HG02571 (cell line): ENCODE measurements around the gene GDPD5.

Source experiments
- ATAC-seq: cut with Tn5 transposase; IDR thresholded peaks from one replicate; pipeline ENCODE4 v1.9.1; 2021; ENCODE audit warnings: mild to moderate bottlenecking, moderate library complexity; ENCODE audit not compliant: unreplicated experiment

The GDPD5 gene

GRCh38 chr11:75495749-75496304, 29.9 kb downstream of the GDPD5 start:
- ATAC-seq: no peak

- ATAC-seq: no peak
Observed at GRCh38 chr11:75493626-75494025, 32.1 kb downstream of the GDPD5 start.

- no peak for ATAC-seq
Observed at GRCh38 chr11:75492181-75492820, 33.4 kb downstream of the GDPD5 start.

- ATAC-seq: no peak
Observed at GRCh38 chr11:75491465-75491864, 34.3 kb downstream of the GDPD5 start.

- no peak for ATAC-seq
Observed at GRCh38 chr11:75490221-75491181, 35.2 kb downstream of the GDPD5 start.

DNA sequence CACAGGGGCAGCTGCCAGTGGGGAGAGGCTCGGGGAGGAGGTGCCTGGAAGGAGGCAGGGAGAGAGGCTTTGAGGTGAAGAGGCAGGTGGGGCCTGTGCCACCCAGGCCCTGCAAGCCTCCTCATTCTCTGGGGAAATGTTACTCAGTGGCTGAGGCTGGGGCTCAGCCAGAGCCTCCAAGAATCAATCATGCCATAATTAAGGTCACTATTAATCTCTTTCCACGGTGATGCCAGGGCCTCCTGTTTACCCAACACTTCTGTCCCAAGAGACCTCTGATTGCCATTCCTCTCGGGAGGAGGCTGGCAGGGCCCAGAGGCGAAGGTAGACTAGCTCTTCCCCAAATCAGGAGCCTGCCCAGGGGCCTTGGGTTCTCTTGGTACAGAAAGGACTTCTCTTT, 38.4 kb downstream of the GDPD5 start:
- ATAC-seq: no peak

DNA sequence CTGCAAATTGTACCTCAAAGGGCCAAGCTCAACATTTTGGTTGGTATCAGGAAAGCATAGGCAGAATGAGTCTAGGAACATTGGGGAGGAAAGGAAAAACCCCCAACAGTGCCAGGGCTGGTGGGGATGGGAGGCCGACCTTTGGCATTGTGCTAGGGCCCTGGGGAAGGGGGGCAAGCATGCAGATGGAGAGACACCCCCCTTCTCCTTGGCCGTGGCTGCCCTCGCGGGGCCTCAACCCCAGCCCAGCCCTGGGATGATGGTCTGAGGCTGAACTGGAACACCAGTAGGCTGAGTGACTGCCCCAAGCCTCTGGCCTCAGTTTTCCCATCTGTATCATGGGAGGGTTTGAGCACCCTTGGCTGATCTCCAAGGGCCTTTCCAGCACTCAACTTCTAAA, 40.0 kb downstream of the GDPD5 start:
- ATAC-seq: no peak

GRCh38 chr11:75482931-75483469, 42.7 kb downstream of the GDPD5 start:
- no peak for ATAC-seq

- ATAC-seq: no peak
Observed at GRCh38 chr11:75481922-75482606, 43.7 kb downstream of the GDPD5 start.

DNA sequence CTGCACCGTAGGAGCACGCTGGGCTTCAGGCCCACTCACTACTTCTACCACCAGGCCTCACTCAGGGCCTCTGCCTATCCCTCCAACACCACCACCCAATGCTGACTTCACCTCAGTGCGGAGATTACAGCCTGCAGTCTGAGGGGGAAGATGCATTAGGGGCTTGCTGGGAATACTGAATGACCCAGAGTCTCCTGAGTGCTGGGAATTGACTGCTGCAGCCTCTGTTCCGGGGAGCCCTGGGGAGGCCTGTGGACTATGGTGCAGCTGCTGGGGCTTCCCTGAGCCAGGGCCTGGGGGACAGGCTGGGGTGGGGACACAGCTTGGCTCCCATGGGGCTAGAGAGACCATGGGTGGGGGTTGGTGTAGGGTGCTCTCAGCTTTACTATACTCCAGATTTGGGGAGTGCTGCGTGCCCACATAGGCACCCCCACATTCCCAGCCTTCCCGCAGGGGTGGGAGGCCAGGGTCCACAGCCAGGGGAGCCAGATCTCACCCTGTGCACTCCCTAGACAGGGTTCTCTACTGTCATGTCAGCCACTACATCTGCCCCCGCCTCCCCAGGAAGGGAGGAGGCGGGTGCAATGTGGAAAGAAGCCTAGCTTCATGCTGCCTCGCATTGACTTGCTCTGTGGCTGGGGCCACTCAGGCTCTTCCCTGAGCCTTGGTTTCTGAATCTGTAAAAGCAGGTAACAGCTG, 44.4 kb downstream of the GDPD5 start:
- no peak for ATAC-seq

- no peak for ATAC-seq
Observed at GRCh38 chr11:75480185-75481175, 45.3 kb downstream of the GDPD5 start.

- ATAC-seq: no peak
Observed at GRCh38 chr11:75479597-75480145, 46.1 kb downstream of the GDPD5 start.

DNA sequence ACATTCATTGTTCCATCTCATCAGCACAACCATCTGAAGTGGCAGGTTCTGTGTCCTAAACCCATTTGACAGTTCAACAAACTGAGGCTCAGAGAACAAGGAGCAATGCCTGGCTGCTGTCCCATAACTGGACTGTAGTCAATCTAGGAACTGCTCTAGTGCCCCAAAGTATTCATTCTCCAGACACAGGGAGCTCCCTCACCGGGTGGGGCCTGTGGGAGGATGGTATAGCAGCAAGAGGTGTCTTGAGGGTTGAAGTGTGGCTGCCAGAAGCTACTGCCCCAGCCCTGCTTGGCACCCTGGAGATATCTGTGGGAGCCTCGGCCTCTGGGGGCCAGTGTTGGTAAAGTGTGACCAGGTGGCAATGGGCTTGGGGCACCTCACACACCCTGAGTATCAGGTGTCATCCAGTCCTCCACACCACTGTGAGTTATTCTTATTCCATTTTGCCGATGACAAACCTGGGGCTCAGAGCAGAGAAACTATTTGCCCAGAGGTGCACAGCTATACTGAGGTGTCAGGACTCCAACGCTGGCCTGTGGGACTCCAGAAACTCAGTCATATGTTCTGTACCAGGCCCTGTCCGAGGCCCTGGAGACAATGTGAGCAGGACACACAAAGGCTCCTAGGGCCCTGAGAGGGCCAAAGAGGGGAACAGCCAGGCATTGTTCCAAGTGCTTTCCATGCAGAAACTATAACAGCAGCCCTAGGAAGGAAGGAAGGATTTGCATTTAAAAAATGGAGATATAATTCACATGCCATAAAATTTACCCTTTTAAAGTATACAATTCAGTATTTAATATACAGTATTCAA, 46.8 kb downstream of the GDPD5 start:
- ATAC-seq: no peak

- no peak for ATAC-seq
Observed at GRCh38 chr11:75477614-75477935, 48.2 kb downstream of the GDPD5 start.

DNA sequence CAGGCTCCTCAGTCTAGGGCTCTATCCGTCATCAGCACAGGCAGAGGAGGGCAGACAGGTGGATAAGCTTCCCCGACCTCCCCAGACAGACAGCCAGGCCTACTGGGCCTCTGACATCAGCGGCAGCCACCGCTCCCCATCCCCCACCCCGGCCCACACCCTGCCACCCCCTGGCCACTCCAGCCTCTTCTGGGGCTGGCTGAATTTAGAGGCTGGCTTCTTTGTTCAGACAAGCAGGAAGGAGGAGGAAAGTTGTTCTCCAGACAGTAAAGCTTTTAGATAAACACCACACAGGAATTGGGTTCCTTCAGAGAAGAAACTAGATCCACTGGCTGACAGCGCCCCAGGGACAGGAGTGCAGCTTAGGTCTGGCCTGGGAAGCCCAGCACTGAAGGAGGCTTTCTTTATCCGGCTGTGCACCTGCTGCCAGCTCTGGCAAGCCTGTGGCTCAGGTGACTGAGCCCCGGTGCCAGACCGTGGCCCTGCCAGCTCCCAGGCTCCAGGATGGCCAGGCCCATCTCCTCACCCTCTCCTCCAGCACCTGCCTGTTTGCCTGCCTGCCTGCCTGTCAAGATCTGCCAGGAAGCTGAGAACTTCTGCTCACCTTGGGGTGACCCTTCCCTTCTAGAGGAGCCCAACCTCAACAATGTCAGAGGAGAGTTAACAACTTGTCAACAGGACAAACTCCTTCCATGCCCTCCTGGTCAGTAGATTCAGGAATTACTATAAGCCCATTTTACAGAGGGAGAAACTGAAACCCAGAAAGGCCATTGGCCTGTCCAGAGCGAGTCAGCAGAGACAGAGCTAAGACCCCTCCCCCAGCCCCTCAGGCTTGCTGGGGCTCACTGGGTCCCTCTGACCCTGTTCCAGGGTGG, 48.8 kb downstream of the GDPD5 start:
- ATAC-seq: no peak

DNA sequence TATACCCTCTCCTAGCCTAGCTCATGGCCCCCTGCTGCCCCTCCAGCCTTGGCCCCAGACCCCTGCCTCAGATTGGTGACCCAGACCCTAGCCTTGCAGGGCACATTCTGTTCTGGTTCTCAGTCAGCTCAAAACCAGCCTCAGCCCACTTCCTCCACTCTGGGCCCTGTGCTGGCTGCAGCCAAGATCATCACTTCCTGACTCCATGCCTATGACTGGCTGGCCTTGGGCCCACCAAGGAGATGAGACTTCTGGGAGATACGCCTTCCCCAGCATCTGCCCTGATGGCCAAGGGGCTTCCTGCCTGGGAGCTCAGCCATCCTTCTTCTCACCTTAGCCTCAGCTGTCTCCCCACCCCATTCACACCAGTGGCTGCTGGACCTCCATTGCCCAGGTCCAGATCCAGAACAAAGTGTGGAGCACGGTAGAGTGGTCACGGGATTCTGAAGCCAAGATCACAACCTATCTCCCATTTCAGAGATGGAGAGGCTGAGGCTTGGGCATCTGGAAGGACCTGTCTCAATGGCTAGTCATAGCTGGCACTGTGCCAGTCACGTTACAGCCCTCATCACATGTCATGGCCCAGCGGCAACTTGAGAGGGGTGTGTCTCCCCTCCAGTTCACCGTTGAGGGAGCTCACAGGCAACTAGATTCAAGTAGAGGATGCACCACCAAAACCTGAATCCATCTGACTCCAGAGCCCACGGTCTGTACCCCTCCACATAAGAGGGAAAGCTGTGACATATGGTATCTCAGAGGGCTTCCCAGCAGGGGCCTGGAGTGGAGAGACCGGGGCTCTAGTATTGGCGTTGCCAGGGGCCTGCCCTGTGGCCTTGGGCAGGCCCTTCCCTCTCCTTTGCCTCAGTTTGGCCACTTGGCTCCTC, 49.7 kb downstream of the GDPD5 start:
- no peak for ATAC-seq
